ENCODE measurements around the gene ARL5C.
"Not testable (repeated sequence)": the region's sequence is repeated elsewhere in the genome, so short reads cannot be mapped to it uniquely, and the experiment has no call there.

Gene ARL5C

DNA sequence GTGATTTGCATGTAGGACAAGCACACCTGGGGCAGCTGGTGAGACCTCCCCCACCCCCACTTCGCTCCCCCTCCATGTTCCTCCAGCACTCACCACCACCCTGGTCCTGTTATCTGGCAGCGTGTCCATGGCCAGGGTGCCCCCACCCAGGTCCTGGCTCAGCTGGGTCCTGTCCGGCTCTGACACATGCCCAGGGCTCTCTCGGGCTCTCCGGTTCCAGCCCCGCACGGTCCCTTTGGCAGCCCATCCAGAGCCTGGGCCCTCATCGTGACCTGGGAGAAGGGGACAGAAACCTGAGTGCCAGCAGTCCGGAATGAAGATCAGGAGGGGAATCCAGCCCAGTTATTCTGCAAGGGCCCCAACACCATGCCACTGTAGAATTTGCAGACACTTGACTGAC lies 26.4 kb downstream of the ARL5C start:
- DNase-seq: no peak

- DNase-seq: no peak
These were observed 26.8 kb downstream of the ARL5C start for GRCh38 chr17:39139161-39139511.

DNA sequence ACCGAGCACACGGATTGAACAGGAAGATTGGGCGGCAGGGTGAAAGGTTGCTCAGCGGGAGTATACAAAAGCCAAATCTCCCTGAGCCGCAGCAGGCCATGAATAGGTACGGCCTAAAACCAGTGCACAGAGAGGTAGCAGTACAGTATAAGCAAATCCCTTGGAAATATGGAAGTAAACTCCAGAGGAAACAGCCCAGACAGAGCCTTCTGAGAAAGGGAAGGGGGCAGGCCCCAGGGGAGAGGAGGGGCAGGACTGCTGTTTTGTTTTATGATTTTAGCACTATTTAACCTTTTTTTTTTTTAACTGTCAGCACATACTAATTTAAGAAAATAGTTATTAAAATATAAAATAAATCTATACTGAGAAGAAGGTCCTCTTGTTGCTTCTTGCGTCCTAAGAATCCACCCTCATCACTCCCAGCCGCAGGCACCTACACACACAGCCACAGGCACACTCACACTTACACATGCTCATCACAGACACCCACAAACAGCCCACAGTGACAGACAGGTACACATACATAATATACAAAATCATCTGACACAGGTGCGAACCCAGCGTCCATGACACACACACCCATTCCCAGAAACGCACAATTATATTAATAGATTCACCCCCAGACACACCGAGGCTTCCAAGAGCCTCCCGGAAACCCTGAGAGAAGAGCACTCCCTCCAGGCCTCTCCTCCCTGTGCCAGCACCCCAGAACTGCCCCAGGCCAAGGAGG lies 27.4 kb downstream of the ARL5C start:
- no peak for DNase-seq

GRCh38 chr17:39134878-39135277 lies 31.1 kb downstream of the ARL5C start:
- DNase-seq: no peak

DNA sequence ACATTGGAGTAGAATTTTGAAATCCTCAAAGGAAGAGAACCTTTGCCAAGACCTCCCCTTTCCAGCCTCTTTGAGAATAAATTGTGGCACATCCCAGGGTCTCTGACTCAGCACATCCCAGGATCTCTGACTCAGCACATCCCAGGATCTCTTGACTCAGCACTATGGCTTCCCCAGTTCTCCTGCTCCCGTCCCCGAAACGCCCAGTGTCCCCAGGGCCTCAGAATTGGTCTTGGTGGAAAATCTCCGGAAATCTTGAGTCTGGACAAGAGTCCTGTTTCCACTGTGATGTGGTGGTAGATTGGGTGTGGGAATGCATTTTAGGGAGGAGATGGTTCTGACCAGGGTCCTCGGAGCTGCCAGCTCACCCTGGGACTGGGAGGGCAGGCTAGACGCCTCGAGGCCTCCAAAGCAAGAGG lies 33.8 kb downstream of the ARL5C start:
- no peak for DNase-seq

GRCh38 chr17:39131616-39132015 lies 34.3 kb downstream of the ARL5C start:
- DNase-seq: no peak

- no peak for DNase-seq
These were observed 35.8 kb downstream of the ARL5C start for GRCh38 chr17:39130205-39130604.

GRCh38 chr17:39129544-39129943 lies 36.4 kb downstream of the ARL5C start:
- not testable (repeated sequence) for DNase-seq

- no peak for DNase-seq
These were observed 39.5 kb downstream of the ARL5C start for GRCh38 chr17:39126436-39126835.

- DNase-seq: no peak
These were observed 40.7 kb downstream of the ARL5C start for GRCh38 chr17:39125143-39125875.

GRCh38 chr17:39123627-39124026 lies 42.3 kb downstream of the ARL5C start:
- no peak for DNase-seq

DNA sequence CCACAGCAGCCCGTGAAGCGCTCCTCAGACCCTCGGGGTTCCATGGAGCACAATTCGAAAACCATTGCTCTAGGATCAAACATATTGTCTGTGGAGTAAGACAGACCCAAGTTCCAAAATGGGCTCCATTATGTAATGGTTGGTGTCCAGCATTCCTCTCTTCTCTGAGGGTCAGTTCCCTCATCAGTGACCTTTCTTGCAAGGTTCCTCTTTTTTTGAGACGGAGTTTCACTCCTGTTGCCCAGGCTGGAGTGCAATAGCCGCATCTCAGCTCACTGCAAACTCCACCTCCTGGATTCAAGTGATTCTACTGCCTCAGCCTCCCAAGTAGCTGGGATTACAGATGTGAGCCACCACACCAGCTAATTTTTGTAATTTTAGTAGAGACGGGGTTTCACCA lies 43.0 kb downstream of the ARL5C start:
- DNase-seq: no peak

DNA sequence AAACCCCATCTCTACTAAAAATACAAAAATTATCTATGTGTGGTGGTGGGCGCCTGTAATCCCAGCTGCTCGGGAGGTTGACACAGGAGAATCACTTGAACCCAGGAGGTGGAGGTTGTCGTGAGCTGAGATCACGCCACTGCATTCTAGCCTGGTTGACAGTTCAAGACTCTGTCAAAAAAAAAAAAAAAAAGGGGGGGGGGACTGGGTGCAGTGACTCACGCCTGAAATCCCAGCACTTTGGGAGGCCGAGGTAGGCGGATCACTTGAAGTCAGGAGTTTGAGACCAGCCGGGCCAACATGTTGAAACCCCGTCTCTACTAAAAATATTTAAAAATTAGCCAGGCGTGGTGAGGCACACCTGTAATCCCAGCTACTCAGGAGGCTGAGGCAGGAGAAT lies 44.0 kb downstream of the ARL5C start:
- not testable (repeated sequence) for DNase-seq

GRCh38 chr17:39118674-39119419 lies 47.1 kb downstream of the ARL5C start:
- DNase-seq: no peak

- DNase-seq: no peak
These were observed 49.7 kb downstream of the ARL5C start for GRCh38 chr17:39116224-39116623.

DNA sequence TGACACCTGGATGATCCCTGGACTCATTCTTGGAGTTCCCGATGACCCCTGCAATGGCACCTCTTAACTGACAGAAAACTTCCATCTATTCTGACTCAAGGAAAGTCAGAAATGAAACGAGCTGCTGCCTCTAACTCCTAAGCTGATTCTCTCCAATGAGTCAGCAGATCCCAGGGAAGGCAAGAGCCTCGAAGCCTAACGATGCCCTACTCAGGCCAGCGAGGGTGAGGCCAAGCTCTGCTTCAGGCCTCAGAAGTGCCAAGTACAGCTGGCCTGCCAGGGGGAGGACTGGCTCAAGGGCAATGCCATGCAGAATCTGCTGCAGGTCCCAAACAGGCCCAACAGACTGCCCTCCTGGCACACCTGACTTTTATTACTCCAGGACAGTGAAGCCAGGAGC lies 50.8 kb downstream of the ARL5C start:
- no peak for DNase-seq

- no peak for DNase-seq
These were observed 51.2 kb downstream of the ARL5C start for GRCh38 chr17:39114723-39115122.

- DNase-seq: no peak
These were observed 52.1 kb downstream of the ARL5C start for GRCh38 chr17:39113871-39114270.

- DNase-seq: no peak
These were observed 55.4 kb downstream of the ARL5C start for GRCh38 chr17:39110435-39111136.

GRCh38 chr17:39108461-39109375 lies 57.2 kb downstream of the ARL5C start:
- DNase-seq: no peak

DNA sequence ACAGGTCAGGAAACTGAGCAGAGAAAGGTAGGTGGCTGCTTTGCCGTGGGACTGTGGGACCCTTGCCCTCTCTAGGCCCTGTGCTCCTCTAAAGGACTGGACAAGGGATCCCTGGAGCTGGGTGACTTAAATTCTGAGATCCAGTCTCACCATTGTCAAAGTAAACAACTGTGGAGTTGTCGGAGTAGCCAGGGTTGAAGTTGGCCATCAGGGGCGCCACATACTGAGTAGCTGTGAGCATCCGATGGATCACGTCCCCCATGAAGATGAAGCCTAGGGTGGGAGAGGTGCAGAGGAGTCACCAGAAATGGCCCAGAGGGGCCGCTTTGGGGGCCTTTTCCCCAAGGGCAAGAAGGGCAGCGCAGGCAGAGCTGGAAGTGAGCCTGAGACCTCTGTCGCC lies 58.0 kb downstream of the ARL5C start:
- no peak for DNase-seq

- no peak for DNase-seq
These were observed 58.8 kb downstream of the ARL5C start for GRCh38 chr17:39107155-39107554.

Data from NCI-H345 (cell line).